Measurements from ENCODE around the gene CEP112. TPM values are rescaled to one million over a fixed set of nuclear protein-coding genes. Genes with fewer than 3 reads are reported as not detected.

Gene CEP112
- polyA plus RNA-seq, 1 experiment: 5.7 TPM

- no peaks in the 10 kb centered on the region for H3K9me3 ChIP-seq (ENCODE audit: control insufficient read depth, insufficient read depth, low read length)
- POLR2A ChIA-PET: no interaction called here
- H3K4me3 ChIP-seq (ENCODE audit: low read depth, low read length): no peak overlapping the region
- CTCF ChIA-PET: no interaction called here
- H3K27me3 ChIP-seq (ENCODE audit: control insufficient read depth, insufficient read depth, low read length): peaks cover 9% of the 10 kb centered on the region
- no peak for TF ChIP-seq CTCF (IDR thresholded peaks at IDR 0.05; ENCODE audit: low read depth, low read length)
- no peak overlapping the region for H3K27ac ChIP-seq (ENCODE audit: low read depth, low read length)
- DNase-seq (ENCODE audit: low read depth, low spot score): no peak
These were observed 561.4 kb downstream of the CEP112 start for GRCh38 chr17:65630502-65630901.

GRCh38 chr17:65629234-65629690 is 562.7 kb downstream of the CEP112 start:
- ChIA-PET POLR2A (interaction anchor here (0.6 kb wide), 1 partner anchor 596 kb away, joined by 3 read pairs; no protein-coding TSS in a partner anchor), CTCF (no interaction called here)
- Histone ChIP-seq H3K27ac (ENCODE audit: low read depth, low read length) (peak overlapping the region; percentile 21), H3K9me3 (ENCODE audit: control insufficient read depth, insufficient read depth, low read length) (no peaks in the 10 kb centered on the region), H3K27me3 (ENCODE audit: control insufficient read depth, insufficient read depth, low read length) (peaks cover 12% of the 10 kb centered on the region), H3K4me3 (ENCODE audit: low read depth, low read length) (no peak overlapping the region)
- DNase-seq (ENCODE audit: low read depth, low spot score): no peak
- no peak for TF ChIP-seq CTCF (IDR thresholded peaks at IDR 0.05; ENCODE audit: low read depth, low read length)

GRCh38 chr17:65628644-65629036 is 563.3 kb downstream of the CEP112 start:
- Histone ChIP-seq H3K9me3 (ENCODE audit: control insufficient read depth, insufficient read depth, low read length) (no peaks in the 10 kb centered on the region), H3K27me3 (ENCODE audit: control insufficient read depth, insufficient read depth, low read length) (peaks cover 12% of the 10 kb centered on the region), H3K4me3 (ENCODE audit: low read depth, low read length) (peak overlapping the region; percentile 45), H3K27ac (ENCODE audit: low read depth, low read length) (peak overlapping the region; percentile 50)
- POLR2A ChIA-PET: interaction anchor here (0.6 kb wide), 1 partner anchor 595 kb away, joined by 3 read pairs; no protein-coding TSS in a partner anchor
- no peak for TF ChIP-seq CTCF (IDR thresholded peaks at IDR 0.05; ENCODE audit: low read depth, low read length)
- CTCF ChIA-PET: no interaction called here
- no peak for DNase-seq (ENCODE audit: low read depth, low spot score)

- Histone ChIP-seq H3K9me3 (ENCODE audit: control insufficient read depth, insufficient read depth, low read length) (no peaks in the 10 kb centered on the region), H3K27me3 (ENCODE audit: control insufficient read depth, insufficient read depth, low read length) (peaks cover 12% of the 10 kb centered on the region), H3K27ac (ENCODE audit: low read depth, low read length) (peak overlapping the region; percentile 50), H3K4me3 (ENCODE audit: low read depth, low read length) (peak overlapping the region; percentile 45)
- POLR2A ChIA-PET: no interaction called here
- TF ChIP-seq CTCF (IDR thresholded peaks at IDR 0.05; ENCODE audit: low read depth, low read length): no peak
- CTCF ChIA-PET: interaction anchor here (1.0 kb wide), 1 partner anchor 334 kb away, joined by 3 read pairs; no protein-coding TSS in a partner anchor
- DNase-seq (ENCODE audit: low read depth, low spot score): peak; percentile 75
These were observed 563.9 kb downstream of the CEP112 start for GRCh38 chr17:65627891-65628643.

- ChIA-PET CTCF (interaction anchor here (0.9 to 1.0 kb wide), 2 partner anchors 9 to 333 kb away, joined by 3 read pairs; no protein-coding TSS in a partner anchor), POLR2A (interaction anchor here (0.6 kb wide), 1 partner anchor 71 kb away, joined by 3 read pairs; no protein-coding TSS in a partner anchor)
- Histone ChIP-seq H3K4me3 (ENCODE audit: low read depth, low read length) (no peak overlapping the region), H3K27ac (ENCODE audit: low read depth, low read length) (no peak overlapping the region), H3K9me3 (ENCODE audit: control insufficient read depth, insufficient read depth, low read length) (no peaks in the 10 kb centered on the region), H3K27me3 (ENCODE audit: control insufficient read depth, insufficient read depth, low read length) (peaks cover 12% of the 10 kb centered on the region)
- no peak for DNase-seq (ENCODE audit: low read depth, low spot score)
- no peak for TF ChIP-seq CTCF (IDR thresholded peaks at IDR 0.05; ENCODE audit: low read depth, low read length)
These were observed 564.8 kb downstream of the CEP112 start for GRCh38 chr17:65627108-65627507.

Data from AG04450 (cell line).